ENCODE data around the gene DDX24.
"Not testable (repeated sequence)": the region's sequence is repeated elsewhere in the genome, so short reads cannot be mapped to it uniquely, and the experiment has no call there.

The DDX24 gene

GRCh38 chr14:94087891-94088290, 6.9 kb upstream of the DDX24 start:
- DNase-seq = no peak

DNA sequence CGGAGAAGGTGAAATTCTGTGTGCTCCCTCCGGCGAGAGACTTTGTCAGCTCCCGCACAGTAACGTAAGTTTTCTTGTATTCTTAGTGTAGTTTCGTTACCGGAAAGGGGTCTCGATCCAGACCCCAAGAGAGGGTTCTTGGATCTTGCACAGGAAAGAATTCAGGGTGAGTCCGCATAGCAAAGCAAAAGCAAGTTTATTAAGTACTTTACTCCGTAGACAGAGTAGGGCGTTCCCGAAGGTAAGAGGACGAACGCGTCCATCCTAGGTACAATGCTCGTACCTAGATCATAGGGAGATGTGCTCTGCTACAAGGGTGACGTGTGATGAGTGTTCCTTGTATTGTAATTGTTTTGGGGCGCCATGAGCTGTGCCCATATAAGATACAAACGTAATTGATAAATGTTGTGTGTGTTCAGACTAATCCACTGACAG, 401 bp upstream of the DDX24 start:
- no peak for DNase-seq

GRCh38 chr14:94079891-94080620, 946 bp downstream of the DDX24 start:
- DNase-seq = peak in 4 of 56 donors; percentile 8 to 41 (median 16)

DNA sequence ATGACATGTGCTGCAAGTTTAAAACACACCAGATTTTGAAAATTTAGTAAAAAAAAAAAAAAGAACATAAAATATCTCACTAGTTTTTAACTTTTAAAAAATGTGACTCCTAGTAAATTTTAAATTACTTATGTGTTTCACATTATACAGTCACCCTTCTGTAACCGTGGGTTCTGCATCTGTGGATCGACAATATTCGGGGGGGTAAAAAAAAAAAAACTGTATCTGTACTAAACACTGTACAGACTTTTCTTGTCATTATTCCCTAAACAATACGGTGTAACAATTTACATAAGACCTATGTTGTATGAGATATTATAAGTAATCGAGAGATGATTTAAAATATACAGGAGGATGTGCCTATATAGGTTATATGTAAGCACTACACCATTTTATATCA, 3.2 kb downstream of the DDX24 start:
- no peak for DNase-seq

DNA sequence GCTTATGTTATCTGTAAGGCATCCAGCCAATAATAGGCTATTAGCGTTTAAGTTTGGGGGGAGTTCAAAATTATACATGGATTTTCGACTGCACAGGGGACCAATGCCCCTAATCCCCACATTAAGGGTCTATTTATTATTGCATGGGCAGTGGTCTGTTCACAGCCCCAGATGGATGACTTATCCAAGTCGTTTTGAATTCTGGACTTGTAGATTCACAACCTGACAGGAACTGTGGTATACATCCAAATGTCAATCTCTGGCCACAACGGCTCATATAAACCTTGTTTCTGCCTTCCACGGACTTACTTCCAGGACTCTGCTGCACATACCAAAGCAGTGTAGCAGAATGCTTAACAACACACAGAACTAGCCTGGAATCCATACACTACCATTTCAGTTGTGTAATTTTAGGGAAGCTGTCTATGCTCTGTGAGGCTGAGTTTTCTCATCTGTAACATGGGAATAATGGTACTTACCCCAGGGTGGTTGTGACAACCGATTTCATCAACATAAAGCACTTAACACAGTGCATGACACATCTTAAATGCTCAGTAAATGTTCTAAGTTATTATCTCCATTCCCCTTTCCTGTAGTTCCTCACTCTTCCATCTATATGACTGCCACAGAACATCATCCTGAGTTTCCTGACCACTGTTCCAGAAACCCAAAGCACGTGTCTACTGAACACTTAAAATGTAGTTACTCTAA, 3.7 kb downstream of the DDX24 start:
- no peak for DNase-seq

DNA sequence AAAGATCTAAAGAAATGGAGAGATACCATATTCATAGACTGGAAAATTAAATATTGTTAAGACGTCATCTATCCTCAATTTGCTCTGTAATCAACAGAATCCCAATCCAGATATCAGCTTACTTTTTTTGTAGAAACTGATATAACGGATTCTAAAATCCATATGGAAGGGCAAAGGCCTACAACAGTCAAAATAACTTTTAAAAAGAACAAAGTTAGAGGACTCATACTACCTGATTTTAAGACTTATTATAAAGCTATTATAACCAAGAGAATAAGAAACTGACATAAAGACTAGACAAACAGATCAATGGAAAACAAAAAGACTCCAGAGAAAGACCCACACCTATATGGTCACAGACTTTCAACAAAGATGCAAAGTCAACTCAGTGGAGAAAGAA, 6.0 kb downstream of the DDX24 start:
- no peak for DNase-seq

GRCh38 chr14:94074534-94074933, 6.5 kb downstream of the DDX24 start:
- DNase-seq = no peak

DNA sequence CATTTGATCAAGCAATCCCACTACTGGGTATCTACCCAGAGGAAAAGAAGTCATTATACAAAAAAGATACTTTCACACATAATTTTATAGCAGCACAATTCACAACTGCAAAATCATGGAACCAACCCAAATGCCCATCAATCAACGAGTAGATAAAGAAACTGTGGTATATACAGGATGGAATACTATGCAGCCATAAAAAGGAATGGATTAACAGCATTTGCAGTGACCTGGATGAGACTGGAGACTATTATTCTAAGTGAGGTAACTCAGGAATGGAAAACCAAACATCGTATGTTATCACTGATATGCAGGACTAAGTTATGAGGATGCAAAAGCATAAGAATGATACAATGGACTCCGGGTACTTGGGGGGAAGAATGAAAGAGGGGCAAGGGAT, 8.9 kb downstream of the DDX24 start:
- not testable (repeated sequence) for DNase-seq

GRCh38 chr14:94066089-94066676, 14.8 kb downstream of the DDX24 start:
- peak in 1 of 56 donors; percentile 43 for DNase-seq

DNA sequence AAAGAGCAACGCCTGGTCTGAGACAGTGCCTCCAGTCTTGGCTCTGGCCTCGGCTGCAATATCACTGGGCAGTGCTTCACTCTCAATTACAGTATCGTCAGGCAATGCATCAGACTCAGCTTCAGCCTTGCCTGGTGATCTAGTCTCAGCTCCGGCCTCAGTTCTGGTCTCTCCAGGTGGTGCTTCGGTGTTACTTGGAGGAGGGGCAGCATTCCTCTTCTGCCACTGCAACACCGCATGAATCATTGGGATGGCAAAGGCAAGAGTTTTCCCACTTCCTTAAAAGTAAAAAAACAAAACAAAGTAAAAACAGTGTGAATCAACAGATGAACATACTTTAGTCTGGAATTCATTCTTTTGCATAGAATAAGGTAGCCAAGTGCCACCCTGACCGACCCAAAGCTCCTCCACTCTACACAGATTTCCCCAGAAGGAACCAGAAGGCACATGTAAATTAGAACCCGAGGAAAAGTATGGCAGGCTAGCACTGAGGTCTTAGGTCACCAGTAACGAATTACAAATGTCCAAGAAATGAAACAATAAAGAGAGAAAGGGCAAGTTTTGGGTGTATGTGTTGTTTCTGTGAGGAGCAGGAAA, 18.6 kb downstream of the DDX24 start:
- no peak for DNase-seq

GRCh38 chr14:94059998-94060397, 21.0 kb downstream of the DDX24 start:
- no peak for DNase-seq

GRCh38 chr14:94058674-94059138, 22.3 kb downstream of the DDX24 start:
- no peak for DNase-seq

DNA sequence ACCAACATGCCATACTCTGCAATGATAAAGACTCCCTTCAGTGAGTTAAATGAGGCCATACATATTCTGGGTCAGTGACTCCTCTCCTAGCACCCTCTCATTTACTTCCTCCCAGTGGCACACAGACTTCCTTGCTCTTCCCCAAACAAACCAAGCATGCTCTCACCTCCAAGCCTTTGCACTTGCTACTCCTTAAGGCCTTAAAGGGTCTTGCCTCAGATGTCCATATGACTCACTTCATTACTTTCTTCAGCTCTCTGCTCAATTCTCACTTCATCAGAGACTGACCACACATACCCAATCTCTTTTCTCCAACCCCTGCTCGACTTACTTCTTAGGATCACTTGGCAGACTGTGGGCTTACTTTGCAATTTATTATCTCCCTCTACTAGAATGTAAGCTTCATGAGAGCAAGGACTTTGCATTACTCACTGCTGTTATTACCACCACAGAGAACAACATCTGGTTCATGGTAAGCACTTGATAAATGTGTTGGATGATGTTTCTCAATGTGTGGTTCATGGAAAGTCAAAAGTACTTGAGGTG, 22.8 kb downstream of the DDX24 start:
- DNase-seq = no peak

GRCh38 chr14:94056579-94057308, 24.3 kb downstream of the DDX24 start:
- no peak for DNase-seq

DNA sequence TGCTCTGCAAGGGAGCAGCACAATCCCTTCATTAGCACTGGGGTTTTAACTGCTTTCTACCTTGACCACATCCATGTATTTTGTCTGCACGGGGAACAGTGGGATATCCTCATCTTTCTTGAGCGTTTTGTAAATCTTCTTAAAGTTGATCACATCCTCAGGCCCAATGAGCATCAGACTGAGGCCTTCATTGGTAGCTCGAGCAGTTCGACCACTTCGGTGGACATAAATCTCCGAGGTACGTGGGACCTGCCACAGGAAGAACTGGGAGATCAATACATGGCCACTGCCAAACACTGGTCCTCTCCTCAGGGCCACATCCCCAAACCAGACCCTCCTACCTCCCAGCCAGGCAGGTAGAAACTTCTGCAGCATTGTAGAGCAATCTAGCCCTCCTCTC, 26.1 kb downstream of the DDX24 start:
- DNase-seq = no peak

DNA sequence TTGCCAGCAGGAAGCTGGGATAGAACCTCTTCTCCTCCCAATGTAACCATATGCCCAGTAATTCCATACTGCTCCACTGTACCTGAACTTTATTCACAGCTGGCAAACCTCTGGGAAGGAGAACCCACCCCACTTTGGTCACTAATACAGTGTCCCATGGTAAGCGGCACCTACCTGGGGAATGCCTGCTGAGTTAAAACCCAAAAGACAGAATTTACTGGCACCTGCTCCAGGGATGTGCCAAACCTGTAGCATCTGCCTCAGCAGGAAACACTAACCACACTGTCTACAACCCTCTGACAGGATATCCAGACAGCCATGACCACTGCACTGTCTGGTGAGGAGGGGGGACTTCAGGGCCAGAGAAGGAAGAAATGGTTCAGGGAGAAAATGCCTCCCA, 26.6 kb downstream of the DDX24 start:
- DNase-seq = no peak

DNA sequence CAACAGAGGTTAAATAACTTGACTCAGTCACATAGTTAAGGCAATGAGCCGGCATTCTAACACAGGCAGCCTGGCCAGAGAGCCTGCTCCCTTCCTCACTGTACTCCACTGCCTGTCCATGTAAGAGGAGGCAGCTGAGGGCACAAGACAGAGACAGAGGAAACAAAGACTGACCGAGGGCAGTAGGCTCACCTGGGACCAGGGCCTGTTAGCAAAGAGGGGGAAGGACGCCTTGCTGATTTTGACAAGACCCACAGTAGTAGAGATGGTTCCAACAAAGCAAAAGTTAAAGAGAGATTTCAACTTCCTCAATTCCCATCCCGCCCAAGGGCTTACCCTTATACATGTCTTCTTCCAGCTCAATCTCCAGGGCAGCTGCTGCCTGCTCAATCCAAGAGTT, 28.3 kb downstream of the DDX24 start:
- no peak for DNase-seq

- DNase-seq = no peak
These were observed 28.8 kb downstream of the DDX24 start for GRCh38 chr14:94052199-94052598.

- DNase-seq = no peak
These were observed 29.2 kb downstream of the DDX24 start for GRCh38 chr14:94051779-94052178.

GRCh38 chr14:94051115-94051514, 29.9 kb downstream of the DDX24 start:
- DNase-seq = peak in 46 of 56 donors; percentile 26 to 85 (median 60)
